Measurements from ENCODE around the gene KPNA4. TPM values are rescaled to one million over a fixed set of nuclear protein-coding genes. Genes with fewer than 3 reads are reported as not detected.
A peak's percentile ranks its signal among the peaks of the same experiment; 100 is the strongest.
"Not testable (repeated sequence)": the region's sequence is repeated elsewhere in the genome, so short reads cannot be mapped to it uniquely, and the experiment has no call there.

Gene KPNA4
- total RNA-seq, 1 donor from 2014 or later, result 41.7 TPM

- no peak for ATAC-seq
These were observed 4.7 kb upstream of the KPNA4 start for GRCh38 chr3:160569894-160570652.

GRCh38 chr3:160568989-160569388 lies 3.6 kb upstream of the KPNA4 start:
- no peak for ATAC-seq

DNA sequence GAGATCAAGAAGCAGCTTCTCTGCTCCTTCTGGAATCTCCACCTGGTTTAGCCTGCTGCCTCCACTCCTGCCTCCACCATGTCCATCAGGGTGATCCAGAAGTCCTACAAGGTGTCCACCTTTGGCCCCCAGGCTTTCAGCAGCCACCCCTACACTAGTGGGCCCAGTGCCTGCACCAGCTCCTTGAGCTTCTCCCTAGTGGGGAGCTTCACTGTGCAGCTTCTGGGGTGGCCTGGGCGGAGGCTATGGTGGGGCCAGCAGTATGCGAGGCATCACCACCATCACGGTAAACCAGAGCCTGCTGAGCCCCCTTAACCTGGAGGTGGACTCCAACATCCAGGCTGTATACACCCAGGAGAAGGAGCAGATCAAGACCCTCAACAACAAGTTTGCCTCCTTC lies 2.4 kb upstream of the KPNA4 start:
- no peak for ATAC-seq

GRCh38 chr3:160566499-160566898 lies 1.1 kb upstream of the KPNA4 start:
- ATAC-seq, result no peak

- peak; percentile 85 for ATAC-seq
These were observed 376 bp downstream of the KPNA4 start for GRCh38 chr3:160564949-160565441.

DNA sequence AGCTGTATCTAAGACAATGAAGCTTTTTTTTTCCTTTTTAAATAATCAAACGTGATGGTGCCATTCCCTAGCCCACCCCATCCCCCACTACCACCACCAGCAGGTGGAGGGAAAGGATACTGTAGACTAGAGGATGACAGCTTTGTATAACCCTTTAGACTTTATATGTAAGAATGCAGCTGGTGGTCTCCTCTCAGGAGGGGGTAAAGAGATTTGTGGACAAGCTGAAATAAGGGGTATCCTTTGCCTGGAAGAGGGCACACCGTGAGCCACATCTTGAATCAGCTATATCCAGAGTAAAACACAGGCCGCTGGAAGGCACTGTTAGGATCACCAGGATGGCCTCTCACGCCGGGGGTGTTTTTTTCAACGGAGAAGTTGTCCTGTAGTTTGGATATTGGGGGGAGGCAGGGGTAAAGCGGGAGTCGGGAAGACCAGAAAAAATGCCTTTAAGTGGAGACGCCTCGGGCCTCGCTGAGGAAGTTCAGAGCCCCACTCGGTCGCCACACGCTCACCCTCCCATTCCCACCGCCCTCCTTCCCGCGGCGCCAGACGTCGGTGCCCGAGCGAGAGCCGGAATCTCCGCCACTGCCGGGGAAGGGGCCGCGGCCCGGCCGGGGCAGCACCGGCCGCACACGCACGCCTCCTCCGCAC lies 986 bp downstream of the KPNA4 start:
- no peak for ATAC-seq

GRCh38 chr3:160562952-160563351 lies 2.4 kb downstream of the KPNA4 start:
- ATAC-seq, result no peak

- no peak for ATAC-seq
These were observed 7.8 kb downstream of the KPNA4 start for GRCh38 chr3:160557571-160557970.

GRCh38 chr3:160556141-160556540 lies 9.2 kb downstream of the KPNA4 start:
- no peak for ATAC-seq

DNA sequence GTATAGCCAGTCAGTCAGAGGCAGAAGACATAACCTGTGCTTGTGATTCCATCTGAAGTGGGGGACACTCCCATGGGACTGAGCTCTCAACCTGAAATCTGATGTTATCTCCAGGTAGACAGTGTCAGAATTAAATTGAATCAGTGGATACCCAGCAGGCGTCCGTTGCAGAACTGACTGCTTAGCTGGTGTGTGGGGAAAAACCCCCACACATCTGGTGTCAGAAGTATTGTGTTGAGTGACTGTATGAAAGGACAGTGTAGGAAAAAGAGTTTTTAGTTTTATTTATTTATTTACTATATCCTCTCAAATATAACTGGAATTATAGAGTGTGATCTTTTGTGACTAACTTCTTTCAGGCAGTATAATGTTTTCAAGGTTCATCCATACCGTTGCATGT lies 10.4 kb downstream of the KPNA4 start:
- ATAC-seq, result no peak

GRCh38 chr3:160553827-160554226 lies 11.5 kb downstream of the KPNA4 start:
- no peak for ATAC-seq

DNA sequence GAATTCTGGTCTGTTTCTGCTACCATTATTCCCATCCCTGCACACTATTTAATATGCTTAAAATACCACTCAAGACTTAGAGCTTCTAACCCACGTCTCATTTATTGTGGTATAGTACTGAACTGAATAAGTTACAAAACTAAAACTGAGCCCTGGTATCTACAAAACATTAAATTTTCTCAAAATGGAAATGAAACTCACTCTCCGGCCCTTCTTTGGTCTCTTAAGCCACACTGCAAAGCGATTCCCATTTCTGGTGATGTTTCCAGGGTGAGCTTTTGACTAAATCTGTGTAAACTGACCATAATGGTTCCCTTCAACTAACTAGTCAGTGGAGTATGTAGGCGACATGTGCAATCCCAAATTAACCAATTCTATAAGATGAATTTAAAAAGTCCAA lies 18.6 kb downstream of the KPNA4 start:
- ATAC-seq, result no peak

GRCh38 chr3:160545504-160545871 lies 19.9 kb downstream of the KPNA4 start:
- ATAC-seq, result no peak

GRCh38 chr3:160544844-160545503 lies 20.4 kb downstream of the KPNA4 start:
- ATAC-seq, result no peak

DNA sequence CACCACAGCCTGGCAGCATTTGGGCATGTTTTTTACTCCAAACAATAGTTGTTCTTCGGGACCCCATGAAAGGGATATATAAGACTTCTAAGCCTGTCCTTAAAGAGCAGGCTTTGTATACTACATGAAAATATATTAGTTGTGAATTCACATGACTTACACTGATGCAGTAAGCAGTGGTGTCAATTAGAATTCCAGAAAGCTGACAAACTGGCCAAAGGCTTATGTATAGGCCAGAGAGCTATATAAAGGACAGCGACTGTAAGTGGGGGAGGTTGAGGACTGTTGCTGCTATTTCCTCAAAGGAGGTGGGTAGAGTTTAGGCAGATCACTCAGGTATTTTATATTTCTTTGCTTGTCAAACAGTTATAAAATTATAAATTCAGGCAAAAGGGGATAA lies 24.8 kb downstream of the KPNA4 start:
- no peak for ATAC-seq

GRCh38 chr3:160538895-160539294 lies 26.5 kb downstream of the KPNA4 start:
- ATAC-seq, result no peak

DNA sequence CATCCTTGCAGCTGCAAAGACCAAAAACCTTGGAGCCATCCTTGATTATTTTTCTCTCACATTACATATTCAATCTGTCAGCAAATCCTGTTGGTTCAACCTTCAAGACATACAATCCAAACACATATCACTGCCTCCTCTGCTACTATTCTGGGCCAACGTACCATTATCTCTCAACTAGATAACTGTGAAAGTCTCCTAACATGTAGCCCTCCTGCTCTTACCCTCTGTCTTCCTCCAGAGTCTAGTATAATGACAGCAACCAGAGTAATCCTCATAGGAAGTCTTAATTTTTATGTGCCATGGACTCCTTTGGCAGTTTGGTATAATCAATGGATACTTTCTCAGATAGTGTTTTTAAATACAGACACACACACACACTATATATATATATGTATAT lies 27.6 kb downstream of the KPNA4 start:
- no peak for ATAC-seq

DNA sequence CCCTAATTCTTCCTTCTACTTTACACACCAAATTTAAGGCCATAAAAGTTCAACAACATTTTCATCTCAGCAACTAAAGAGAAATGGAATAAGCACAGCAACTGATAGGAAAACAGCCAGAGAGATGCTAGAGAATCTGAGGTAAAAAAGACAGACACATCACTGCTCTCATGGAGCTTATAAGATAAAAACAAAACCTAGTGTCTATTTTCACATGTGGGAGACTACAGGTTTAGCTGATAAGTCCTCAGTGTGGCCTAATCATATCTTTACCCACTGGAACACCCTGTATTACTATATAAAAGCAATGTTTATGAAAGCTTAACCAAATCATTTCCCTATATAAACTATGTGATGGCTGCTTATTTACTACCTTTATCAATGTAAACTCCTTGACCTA lies 33.0 kb downstream of the KPNA4 start:
- ATAC-seq, result no peak

DNA sequence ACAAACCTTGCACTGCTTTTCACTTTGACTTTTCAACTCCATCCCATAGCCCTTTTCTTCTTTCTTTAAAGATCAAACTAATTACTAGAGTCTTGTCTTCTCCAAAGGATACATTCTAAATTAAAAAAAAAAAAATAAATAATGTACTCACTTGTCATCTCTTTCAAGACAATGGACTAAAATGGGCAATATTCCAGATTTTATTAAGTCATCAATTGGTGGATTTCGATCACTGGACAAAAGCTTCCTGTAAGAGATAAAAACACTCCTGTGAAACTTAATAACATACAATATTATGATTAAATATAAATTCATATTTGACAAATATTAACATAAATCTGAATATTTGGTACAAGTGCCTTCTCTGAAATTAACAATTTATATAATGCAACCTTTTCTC lies 34.1 kb downstream of the KPNA4 start:
- no peak for ATAC-seq

- not testable (repeated sequence) for ATAC-seq
These were observed 49.0 kb downstream of the KPNA4 start for GRCh38 chr3:160516391-160516790.

GRCh38 chr3:160501325-160501724 lies 64.0 kb downstream of the KPNA4 start:
- no peak for ATAC-seq

GRCh38 chr3:160498202-160498601 lies 67.2 kb downstream of the KPNA4 start:
- no peak for ATAC-seq

DNA sequence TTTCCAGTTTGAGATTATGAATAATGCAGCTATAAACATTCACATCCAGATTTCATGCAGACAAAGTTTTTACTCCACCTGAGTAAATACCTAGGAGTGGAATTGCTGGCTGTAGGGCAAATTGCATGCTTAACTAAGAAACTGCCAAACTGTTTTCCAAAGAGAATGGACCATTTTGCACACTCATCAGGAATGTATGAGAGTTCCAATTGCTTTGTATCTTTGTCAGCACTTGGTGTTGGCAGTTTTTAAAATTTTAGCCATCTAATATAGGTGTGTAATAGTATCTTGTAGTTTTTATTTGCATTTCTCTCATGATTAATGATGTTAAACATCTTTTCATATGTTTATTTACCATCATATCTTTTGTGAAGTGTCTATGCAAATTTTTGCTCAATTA lies 75.2 kb downstream of the KPNA4 start:
- ATAC-seq, result no peak

- ATAC-seq, result no peak
These were observed 78.9 kb downstream of the KPNA4 start for GRCh38 chr3:160486459-160486869.

Measured in esophagus mucosa (tissue), 1 donor.